HEK293 (cell line): ENCODE measurements around the gene HRH2.

Experiments
- CTCF ChIA-PET: fragments of 350-600 bp; formaldehyde crosslinking; extraction: SDS; loops from one replicate; lab custom pipeline; 2021; ENCODE audit warnings: antibody characterized with exemption; lab: Yijun Ruan, JAX
- POLR2A ChIA-PET: fragments of 300-600 bp; formaldehyde crosslinking; extraction: SDS; loops from one replicate; lab custom pipeline; 2020; ENCODE audit warnings: antibody characterized with exemption, inconsistent platforms; lab: Yijun Ruan, JAX
- H3K27ac ChIP-seq: fragments of 200-500 bp; sonication (Bioruptor generic); 2 replicates; pipeline ENCODE4 v1.5.1; 2014; ENCODE audit warnings: low read depth, low read length, control low read depth, inconsistent platforms; ENCODE audit errors: extremely low read depth
- H3K36me3 ChIP-seq, 2 experiments: fragments of 200-500 bp in 1 of 2; sonication (Bioruptor generic) in 1 of 2; 1 replicate in 1 of 2; 2 replicates in 1 of 2; pipeline ENCODE4 v1.5.1; 2014 to 2017; ENCODE audit warnings: inconsistent platforms in 2 of 2, low read length in 2 of 2; ENCODE audit not compliant: control insufficient read depth in 2 of 2, insufficient read depth in 1 of 2
- H3K4me1 ChIP-seq: fragments of 200-500 bp; sonication (Bioruptor generic); 2 replicates; pipeline ENCODE4 v1.5.1; 2014; ENCODE audit warnings: mild to moderate bottlenecking, low read length, inconsistent platforms; ENCODE audit not compliant: control insufficient read depth, insufficient read depth
- H3K4me3 ChIP-seq: 2 replicates; pipeline ENCODE4 v1.5.1; 2011; ENCODE audit warnings: low read depth, mild to moderate bottlenecking, control low read depth, low read length, moderate library complexity
- H3K9me3 ChIP-seq: fragments of 200-500 bp; sonication (Bioruptor generic); 2 replicates; pipeline ENCODE4 v1.5.1; 2014; ENCODE audit warnings: low read depth, low read length, inconsistent platforms; ENCODE audit not compliant: control insufficient read depth, insufficient read depth
- RBAK ChIP-seq: fragments of 450-650 bp; formaldehyde crosslinking; IDR thresholded peaks from 2 replicates; pipeline ENCODE4 v1.5.1; 2016; ENCODE audit warnings: missing biosample characterization, missing genetic modification characterization
- TCF7L2 ChIP-seq: IDR thresholded peaks from 2 replicates; pipeline ENCODE4 v1.6.1; 2011; ENCODE audit warnings: low read depth, mild to moderate bottlenecking, inconsistent platforms, low read length, moderate library complexity, borderline replicate concordance
- ZBTB17 ChIP-seq: fragments of 450-650 bp; formaldehyde crosslinking; IDR thresholded peaks from 2 replicates; pipeline ENCODE4 v1.5.1; 2016; ENCODE audit warnings: missing biosample characterization, missing genetic modification characterization
- ZBTB20 ChIP-seq: fragments of 450-650 bp; formaldehyde crosslinking; IDR thresholded peaks from 2 replicates; pipeline ENCODE4 v1.5.1; 2016; ENCODE audit warnings: missing biosample characterization, missing genetic modification characterization
- ZBTB21 ChIP-seq: fragments of 450-650 bp; formaldehyde crosslinking; IDR thresholded peaks from 2 replicates; pipeline ENCODE4 v1.5.1; 2017; ENCODE audit warnings: missing biosample characterization, missing genetic modification characterization
- ZBTB8A ChIP-seq: fragments of 450-650 bp; formaldehyde crosslinking; IDR thresholded peaks from 2 replicates; pipeline ENCODE4 v1.5.1; 2016; ENCODE audit warnings: missing biosample characterization, missing genetic modification characterization
- ZFP69B ChIP-seq: fragments of 450-650 bp; formaldehyde crosslinking; IDR thresholded peaks from 2 replicates; pipeline ENCODE4 v1.5.1; 2016; ENCODE audit warnings: missing biosample characterization, missing genetic modification characterization
- ZIC2 ChIP-seq: fragments of 450-650 bp; formaldehyde crosslinking; IDR thresholded peaks from 2 replicates; pipeline ENCODE4 v1.5.1; 2016; ENCODE audit warnings: missing biosample characterization, missing genetic modification characterization
- ZNF138 ChIP-seq: fragments of 450-650 bp; formaldehyde crosslinking; IDR thresholded peaks from 2 replicates; pipeline ENCODE4 v1.5.1; 2016; ENCODE audit warnings: missing biosample characterization, missing genetic modification characterization, borderline replicate concordance
- ZNF140 ChIP-seq: fragments of 450-650 bp; formaldehyde crosslinking; IDR thresholded peaks from 2 replicates; pipeline ENCODE4 v1.5.1; 2016; ENCODE audit warnings: missing biosample characterization, missing genetic modification characterization
- ZNF155 ChIP-seq: fragments of 450-650 bp; formaldehyde crosslinking; IDR thresholded peaks from 2 replicates; pipeline ENCODE4 v1.5.1; 2016; ENCODE audit warnings: missing biosample characterization, missing genetic modification characterization
- ZNF302 ChIP-seq: fragments of 450-650 bp; formaldehyde crosslinking; IDR thresholded peaks from 2 replicates; pipeline ENCODE4 v1.5.1; 2016; ENCODE audit warnings: missing biosample characterization, missing genetic modification characterization, low read depth
- ZNF341 ChIP-seq: fragments of 450-650 bp; formaldehyde crosslinking; IDR thresholded peaks from 2 replicates; pipeline ENCODE4; 2016; ENCODE audit warnings: low read depth, missing biosample characterization, missing genetic modification characterization
- ZNF37A ChIP-seq: fragments of 450-650 bp; IDR thresholded peaks from 2 replicates; pipeline ENCODE4 v1.5.1; 2018; ENCODE audit warnings: missing biosample characterization, missing genetic modification characterization
- ZNF48 ChIP-seq: fragments of 450-650 bp; formaldehyde crosslinking; IDR thresholded peaks from 2 replicates; pipeline ENCODE4 v1.5.1; 2016; ENCODE audit warnings: missing biosample characterization, missing genetic modification characterization
- ZNF501 ChIP-seq: fragments of 450-650 bp; formaldehyde crosslinking; IDR thresholded peaks from 2 replicates; pipeline ENCODE4 v1.5.1; 2016; ENCODE audit warnings: missing biosample characterization, missing genetic modification characterization
- ZNF521 ChIP-seq: fragments of 450-650 bp; formaldehyde crosslinking; IDR thresholded peaks from 2 replicates; pipeline ENCODE4 v1.5.1; 2017; ENCODE audit warnings: missing biosample characterization, mild to moderate bottlenecking, missing genetic modification characterization
- ZNF555 ChIP-seq: fragments of 450-650 bp; formaldehyde crosslinking; conservative IDR thresholded peaks from 2 replicates; pipeline ENCODE4 v1.5.1; 2017; ENCODE audit warnings: missing biosample characterization, mild to moderate bottlenecking, missing genetic modification characterization, inconsistent platforms
- ZNF701 ChIP-seq: fragments of 450-650 bp; formaldehyde crosslinking; IDR thresholded peaks from 2 replicates; pipeline ENCODE4 v1.5.1; 2016; ENCODE audit warnings: missing biosample characterization, missing genetic modification characterization
- TF ChIP-seq, protein P1 (sequence below): fragments of 450-650 bp; formaldehyde crosslinking; optimal IDR thresholded peaks from 2 replicates; pipeline ENCODE3; 2016; ENCODE audit warnings: missing biosample characterization, mild to moderate bottlenecking, missing genetic modification characterization
- TF ChIP-seq, protein P2 (sequence below): fragments of 450-650 bp; formaldehyde crosslinking; IDR thresholded peaks from 2 replicates; pipeline ENCODE4 v1.5.1; 2016; ENCODE audit warnings: missing biosample characterization, missing genetic modification characterization
- TF ChIP-seq, protein P3 (sequence below): fragments of 450-650 bp; formaldehyde crosslinking; IDR thresholded peaks from 2 replicates; pipeline ENCODE4 v1.5.1; 2016; ENCODE audit warnings: missing biosample characterization, missing genetic modification characterization, borderline replicate concordance
- TF ChIP-seq, protein P4 (sequence below): fragments of 450-650 bp; formaldehyde crosslinking; IDR thresholded peaks from 2 replicates; pipeline ENCODE4 v1.5.1; 2016; ENCODE audit warnings: missing biosample characterization, missing genetic modification characterization
- TF ChIP-seq, protein P5 (sequence below): fragments of 450-650 bp; formaldehyde crosslinking; conservative IDR thresholded peaks from 2 replicates; pipeline ENCODE4 v1.5.1; 2016; ENCODE audit warnings: low read depth, missing biosample characterization, missing genetic modification characterization

The HRH2 gene

DNA sequence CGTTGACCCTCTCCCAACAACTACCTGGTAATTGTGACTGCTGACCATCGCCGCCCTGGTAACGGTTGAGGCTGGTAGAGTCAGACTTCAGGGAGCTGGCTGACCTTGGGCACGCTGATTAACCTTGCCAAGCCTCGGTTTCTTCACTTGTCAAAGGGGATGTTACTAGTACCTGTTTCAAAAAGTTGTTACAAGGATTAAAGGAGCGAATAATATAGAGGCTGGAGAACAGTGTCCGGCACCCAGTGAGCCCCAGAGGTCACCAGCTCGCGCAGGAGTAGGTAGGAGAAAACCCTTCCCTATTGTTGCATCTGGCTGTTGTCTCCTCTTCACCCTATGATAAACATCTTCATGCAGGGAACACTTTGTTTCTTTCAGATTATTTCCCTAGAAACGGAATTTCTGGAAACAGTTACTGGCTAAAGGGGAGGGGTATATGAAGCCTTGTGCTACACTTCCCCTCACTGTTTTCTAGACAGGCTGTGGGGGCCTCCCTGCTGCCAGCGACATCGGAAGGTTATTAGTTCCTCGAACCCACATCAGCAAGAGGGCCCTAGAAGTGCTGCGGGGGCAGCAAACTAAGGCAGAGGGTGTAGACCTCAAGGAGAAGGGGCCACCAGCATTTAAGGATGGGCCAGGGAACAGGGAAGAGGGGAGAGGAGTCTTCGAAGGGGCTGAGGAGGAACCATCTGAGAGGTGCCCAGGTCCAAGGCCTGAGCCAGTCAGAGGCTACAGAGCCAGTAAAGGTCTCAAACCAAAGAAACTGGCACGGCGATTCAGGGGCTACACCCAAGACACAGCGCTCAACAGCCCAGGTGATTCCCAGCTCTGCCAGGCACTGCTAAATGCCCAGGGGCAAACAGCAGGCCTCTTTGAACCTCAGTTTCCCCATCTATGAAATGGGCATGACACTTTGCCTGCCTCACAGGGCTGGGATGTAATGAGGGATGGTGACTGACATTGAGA, 37.6 kb downstream of the HRH2 start:
- Histone ChIP-seq H3K36me3 (no peaks in the 10 kb centered on the region), H3K9me3 (no peaks in the 10 kb centered on the region), H3K4me1 (no peaks in the 10 kb centered on the region), H3K4me3 (no peak overlapping the region), H3K27ac (no peak overlapping the region; the same call in 1 of the 2 replicates)
- ChIA-PET POLR2A (no interaction called here), CTCF (interaction anchor here (0.6 to 3.4 kb wide), 5 partner anchors 11 to 521 kb away, joined by 3 to 32 read pairs (median 6); no protein-coding TSS in a partner anchor)
- TF ChIP-seq, protein P1, sequence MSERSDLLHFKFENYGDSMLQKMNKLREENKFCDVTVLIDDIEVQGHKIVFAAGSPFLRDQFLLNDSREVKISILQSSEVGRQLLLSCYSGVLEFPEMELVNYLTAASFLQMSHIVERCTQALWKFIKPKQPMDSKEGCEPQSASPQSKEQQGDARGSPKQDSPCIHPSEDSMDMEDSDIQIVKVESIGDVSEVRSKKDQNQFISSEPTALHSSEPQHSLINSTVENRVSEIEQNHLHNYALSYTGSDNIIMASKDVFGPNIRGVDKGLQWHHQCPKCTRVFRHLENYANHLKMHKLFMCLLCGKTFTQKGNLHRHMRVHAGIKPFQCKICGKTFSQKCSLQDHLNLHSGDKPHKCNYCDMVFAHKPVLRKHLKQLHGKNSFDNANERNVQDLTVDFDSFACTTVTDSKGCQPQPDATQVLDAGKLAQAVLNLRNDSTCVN (tag by site-specific recombination): no peak
- TF ChIP-seq TCF7L2 (no peak), ZNF501 (tag by site-specific recombination) (no peak), ZNF155 (tag by site-specific recombination) (no peak), ZBTB20 (tag by site-specific recombination) (no peak)

DNA sequence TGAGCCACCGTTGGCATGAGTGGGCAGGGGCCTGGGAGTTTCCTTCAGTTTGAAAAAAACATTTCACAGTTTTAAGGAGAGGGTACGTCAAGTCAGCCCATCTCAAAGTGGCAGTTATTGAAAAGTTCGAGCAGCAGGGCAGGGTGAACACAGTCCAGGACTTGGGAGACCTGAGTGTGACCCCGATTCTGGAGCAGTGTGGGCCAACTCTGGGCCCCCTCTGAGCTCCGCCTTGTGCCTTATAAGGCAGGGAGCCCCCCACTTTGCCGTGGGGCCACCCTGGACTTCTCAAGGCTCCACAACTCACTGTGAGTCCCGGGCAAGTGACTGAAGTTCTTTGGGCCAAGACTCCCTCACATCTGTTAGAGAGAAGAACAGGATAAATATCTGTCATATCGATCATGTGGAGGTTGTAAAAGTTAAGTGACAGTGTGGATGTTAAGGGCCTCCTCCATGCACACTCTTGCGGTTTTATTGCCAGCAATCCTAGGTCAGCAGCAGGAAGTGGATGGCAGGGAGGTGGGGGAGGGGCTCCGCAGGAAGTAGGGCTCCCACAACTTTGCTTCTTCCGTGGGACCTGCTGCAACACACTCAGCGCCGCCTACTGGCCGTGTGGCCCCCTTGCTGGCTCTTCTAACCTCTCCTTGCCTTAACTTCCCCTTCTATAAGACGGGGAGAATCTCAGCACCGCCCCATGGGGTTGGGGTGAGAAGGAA, 38.4 kb downstream of the HRH2 start:
- Histone ChIP-seq H3K4me1 (no peaks in the 10 kb centered on the region), H3K4me3 (no peak overlapping the region), H3K9me3 (no peaks in the 10 kb centered on the region), H3K36me3 (no peaks in the 10 kb centered on the region), H3K27ac (no peak overlapping the region; the same call in 1 of the 2 replicates)
- CTCF ChIA-PET: interaction anchor here (0.6 to 3.4 kb wide), 11 partner anchors 9 to 1634 kb away, joined by 3 to 32 read pairs (median 3); no protein-coding TSS in a partner anchor
- POLR2A ChIA-PET: no interaction called here
- TF ChIP-seq ZFP69B (tag by site-specific recombination) (no peak), ZNF701 (tag by site-specific recombination) (no peak), ZNF521 (no peak), ZNF138 (tag by site-specific recombination) (no peak), ZNF48 (tag by site-specific recombination) (no peak), ZNF140 (tag by site-specific recombination) (no peak), ZBTB17 (peak; percentile 29; the same call in 1 of the 2 replicates), ZIC2 (tag by site-specific recombination) (peak; percentile 65), ZNF37A (tag by site-specific recombination) (no peak), ZBTB21 (tag by site-specific recombination) (no peak), ZNF302 (tag by site-specific recombination) (no peak), ZNF341 (tag by site-specific recombination) (peak; percentile 31), ZNF555 (no peak), ZBTB8A (tag by site-specific recombination) (0 out of 2 replicates have a peak, but pooled peaks have one; percentile 30), RBAK (tag by site-specific recombination) (no peak)
- TF ChIP-seq, protein P2, sequence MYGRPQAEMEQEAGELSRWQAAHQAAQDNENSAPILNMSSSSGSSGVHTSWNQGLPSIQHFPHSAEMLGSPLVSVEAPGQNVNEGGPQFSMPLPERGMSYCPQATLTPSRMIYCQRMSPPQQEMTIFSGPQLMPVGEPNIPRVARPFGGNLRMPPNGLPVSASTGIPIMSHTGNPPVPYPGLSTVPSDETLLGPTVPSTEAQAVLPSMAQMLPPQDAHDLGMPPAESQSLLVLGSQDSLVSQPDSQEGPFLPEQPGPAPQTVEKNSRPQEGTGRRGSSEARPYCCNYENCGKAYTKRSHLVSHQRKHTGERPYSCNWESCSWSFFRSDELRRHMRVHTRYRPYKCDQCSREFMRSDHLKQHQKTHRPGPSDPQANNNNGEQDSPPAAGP (tag by site-specific recombination): no peak
- TF ChIP-seq, protein P3, sequence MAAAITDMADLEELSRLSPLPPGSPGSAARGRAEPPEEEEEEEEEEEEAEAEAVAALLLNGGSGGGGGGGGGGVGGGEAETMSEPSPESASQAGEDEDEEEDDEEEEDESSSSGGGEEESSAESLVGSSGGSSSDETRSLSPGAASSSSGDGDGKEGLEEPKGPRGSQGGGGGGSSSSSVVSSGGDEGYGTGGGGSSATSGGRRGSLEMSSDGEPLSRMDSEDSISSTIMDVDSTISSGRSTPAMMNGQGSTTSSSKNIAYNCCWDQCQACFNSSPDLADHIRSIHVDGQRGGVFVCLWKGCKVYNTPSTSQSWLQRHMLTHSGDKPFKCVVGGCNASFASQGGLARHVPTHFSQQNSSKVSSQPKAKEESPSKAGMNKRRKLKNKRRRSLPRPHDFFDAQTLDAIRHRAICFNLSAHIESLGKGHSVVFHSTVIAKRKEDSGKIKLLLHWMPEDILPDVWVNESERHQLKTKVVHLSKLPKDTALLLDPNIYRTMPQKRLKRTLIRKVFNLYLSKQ (tag by site-specific recombination): no peak
- TF ChIP-seq, protein P4, sequence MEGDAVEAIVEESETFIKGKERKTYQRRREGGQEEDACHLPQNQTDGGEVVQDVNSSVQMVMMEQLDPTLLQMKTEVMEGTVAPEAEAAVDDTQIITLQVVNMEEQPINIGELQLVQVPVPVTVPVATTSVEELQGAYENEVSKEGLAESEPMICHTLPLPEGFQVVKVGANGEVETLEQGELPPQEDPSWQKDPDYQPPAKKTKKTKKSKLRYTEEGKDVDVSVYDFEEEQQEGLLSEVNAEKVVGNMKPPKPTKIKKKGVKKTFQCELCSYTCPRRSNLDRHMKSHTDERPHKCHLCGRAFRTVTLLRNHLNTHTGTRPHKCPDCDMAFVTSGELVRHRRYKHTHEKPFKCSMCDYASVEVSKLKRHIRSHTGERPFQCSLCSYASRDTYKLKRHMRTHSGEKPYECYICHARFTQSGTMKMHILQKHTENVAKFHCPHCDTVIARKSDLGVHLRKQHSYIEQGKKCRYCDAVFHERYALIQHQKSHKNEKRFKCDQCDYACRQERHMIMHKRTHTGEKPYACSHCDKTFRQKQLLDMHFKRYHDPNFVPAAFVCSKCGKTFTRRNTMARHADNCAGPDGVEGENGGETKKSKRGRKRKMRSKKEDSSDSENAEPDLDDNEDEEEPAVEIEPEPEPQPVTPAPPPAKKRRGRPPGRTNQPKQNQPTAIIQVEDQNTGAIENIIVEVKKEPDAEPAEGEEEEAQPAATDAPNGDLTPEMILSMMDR: peak; percentile 49; the same call in 1 of the 2 replicates
- TF ChIP-seq, protein P5, sequence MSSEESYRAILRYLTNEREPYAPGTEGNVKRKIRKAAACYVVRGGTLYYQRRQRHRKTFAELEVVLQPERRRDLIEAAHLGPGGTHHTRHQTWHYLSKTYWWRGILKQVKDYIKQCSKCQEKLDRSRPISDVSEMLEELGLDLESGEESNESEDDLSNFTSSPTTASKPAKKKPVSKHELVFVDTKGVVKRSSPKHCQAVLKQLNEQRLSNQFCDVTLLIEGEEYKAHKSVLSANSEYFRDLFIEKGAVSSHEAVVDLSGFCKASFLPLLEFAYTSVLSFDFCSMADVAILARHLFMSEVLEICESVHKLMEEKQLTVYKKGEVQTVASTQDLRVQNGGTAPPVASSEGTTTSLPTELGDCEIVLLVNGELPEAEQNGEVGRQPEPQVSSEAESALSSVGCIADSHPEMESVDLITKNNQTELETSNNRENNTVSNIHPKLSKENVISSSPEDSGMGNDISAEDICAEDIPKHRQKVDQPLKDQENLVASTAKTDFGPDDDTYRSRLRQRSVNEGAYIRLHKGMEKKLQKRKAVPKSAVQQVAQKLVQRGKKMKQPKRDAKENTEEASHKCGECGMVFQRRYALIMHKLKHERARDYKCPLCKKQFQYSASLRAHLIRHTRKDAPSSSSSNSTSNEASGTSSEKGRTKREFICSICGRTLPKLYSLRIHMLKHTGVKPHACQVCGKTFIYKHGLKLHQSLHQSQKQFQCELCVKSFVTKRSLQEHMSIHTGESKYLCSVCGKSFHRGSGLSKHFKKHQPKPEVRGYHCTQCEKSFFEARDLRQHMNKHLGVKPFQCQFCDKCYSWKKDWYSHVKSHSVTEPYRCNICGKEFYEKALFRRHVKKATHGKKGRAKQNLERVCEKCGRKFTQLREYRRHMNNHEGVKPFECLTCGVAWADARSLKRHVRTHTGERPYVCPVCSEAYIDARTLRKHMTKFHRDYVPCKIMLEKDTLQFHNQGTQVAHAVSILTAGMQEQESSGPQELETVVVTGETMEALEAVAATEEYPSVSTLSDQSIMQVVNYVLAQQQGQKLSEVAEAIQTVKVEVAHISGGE: peak; percentile 66
